Measurements from ENCODE around the gene CCNG2.

GRCh38 chr4:77176640-77177039 lies 19.6 kb downstream of the CCNG2 start:
- TF ChIP-seq, protein P1, sequence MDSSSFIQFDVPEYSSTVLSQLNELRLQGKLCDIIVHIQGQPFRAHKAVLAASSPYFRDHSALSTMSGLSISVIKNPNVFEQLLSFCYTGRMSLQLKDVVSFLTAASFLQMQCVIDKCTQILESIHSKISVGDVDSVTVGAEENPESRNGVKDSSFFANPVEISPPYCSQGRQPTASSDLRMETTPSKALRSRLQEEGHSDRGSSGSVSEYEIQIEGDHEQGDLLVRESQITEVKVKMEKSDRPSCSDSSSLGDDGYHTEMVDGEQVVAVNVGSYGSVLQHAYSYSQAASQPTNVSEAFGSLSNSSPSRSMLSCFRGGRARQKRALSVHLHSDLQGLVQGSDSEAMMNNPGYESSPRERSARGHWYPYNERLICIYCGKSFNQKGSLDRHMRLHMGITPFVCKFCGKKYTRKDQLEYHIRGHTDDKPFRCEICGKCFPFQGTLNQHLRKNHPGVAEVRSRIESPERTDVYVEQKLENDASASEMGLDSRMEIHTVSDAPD (CRISPR knock-in tag; IDR thresholded peaks at IDR 0.05), result no peak
- no peak for TF ChIP-seq JUND (IDR thresholded peaks at IDR 0.05; ENCODE audit: borderline replicate concordance, low read depth, low read length)
- no peak for TF ChIP-seq JUND (tag; IDR thresholded peaks at IDR 0.05; ENCODE audit: borderline replicate concordance, low read depth, low read length)
- no peak for TF ChIP-seq POLR2AphosphoS2 (IDR thresholded peaks at IDR 0.05; ENCODE audit: low read length)
- no peak for TF ChIP-seq CTCF (IDR thresholded peaks at IDR 0.05 in 2 of 3, conservative IDR thresholded peaks at IDR 0.05 in 1 of 3; ENCODE audit: insufficient read depth in 2 of 3, low read depth in 1 of 3, low read length in 3 of 3)
- no peak for TF ChIP-seq ZNF253 (CRISPR knock-in tag; conservative IDR thresholded peaks at IDR 0.05)
- no peak for TF ChIP-seq ZNF175 (CRISPR knock-in tag; IDR thresholded peaks at IDR 0.05; ENCODE audit: low read depth)
- TF ChIP-seq E2F4 (CRISPR knock-in tag; IDR thresholded peaks at IDR 0.05; ENCODE audit: low read depth), result no peak
- TF ChIP-seq, protein P2, sequence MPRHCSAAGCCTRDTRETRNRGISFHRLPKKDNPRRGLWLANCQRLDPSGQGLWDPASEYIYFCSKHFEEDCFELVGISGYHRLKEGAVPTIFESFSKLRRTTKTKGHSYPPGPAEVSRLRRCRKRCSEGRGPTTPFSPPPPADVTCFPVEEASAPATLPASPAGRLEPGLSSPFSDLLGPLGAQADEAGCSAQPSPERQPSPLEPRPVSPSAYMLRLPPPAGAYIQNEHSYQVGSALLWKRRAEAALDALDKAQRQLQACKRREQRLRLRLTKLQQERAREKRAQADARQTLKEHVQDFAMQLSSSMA (CRISPR knock-in tag; IDR thresholded peaks at IDR 0.05), result no peak
- no peak for TF ChIP-seq GABPB1 (CRISPR knock-in tag; IDR thresholded peaks at IDR 0.05)
- TF ChIP-seq ZNF785 (CRISPR knock-in tag; IDR thresholded peaks at IDR 0.05), result no peak
- TF ChIP-seq RBM25 (IDR thresholded peaks at IDR 0.05; ENCODE audit: low read depth, low read length, severe bottlenecking), result no peak
- no peak for TF ChIP-seq ATF7 (IDR thresholded peaks at IDR 0.05)
- TF ChIP-seq TBP (optimal IDR thresholded peaks at IDR 0.05; ENCODE audit: low read depth, low read length), result no peak
- TF ChIP-seq SIN3A (IDR thresholded peaks at IDR 0.05; ENCODE audit: borderline replicate concordance in 2 of 2, control insufficient read depth in 1 of 2, low read depth in 2 of 2, low read length in 2 of 2), result no peak
